ENCODE data around the gene SPART.

SPART gene

DNA sequence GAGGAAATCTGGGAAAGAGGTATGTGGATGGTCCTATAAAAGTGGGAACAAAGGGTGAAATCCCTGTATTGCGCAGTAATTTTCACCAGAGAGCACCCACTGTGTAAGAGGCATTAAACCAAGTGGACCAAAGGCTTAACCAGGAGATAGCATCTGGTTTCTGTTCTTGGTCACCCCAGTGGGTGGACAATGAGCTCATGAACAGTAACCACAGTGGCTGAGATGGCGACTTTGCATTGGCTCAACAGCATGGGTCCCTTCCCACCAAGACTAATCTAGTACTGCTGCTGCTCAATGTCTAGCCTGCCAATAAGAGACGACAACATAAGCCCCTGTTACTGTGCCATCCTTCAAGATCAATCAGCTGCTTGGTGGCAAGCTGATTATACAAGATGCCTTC lies 85.2 kb downstream of the SPART start:
- Mint-ChIP-seq H3K9me3 (no peaks in the 10 kb centered on the region), H3K4me3 (no peak overlapping the region), H3K27me3 (ENCODE audit: low read depth) (peaks cover 6% of the 10 kb centered on the region), H3K36me3 (ENCODE audit: low read depth) (no peaks in the 10 kb centered on the region), H3K4me1 (no peaks in the 10 kb centered on the region), H3K27ac (no peak overlapping the region)
- TF ChIP-seq CTCF (IDR thresholded peaks at IDR 0.05; ENCODE audit: unreplicated experiment in 3 of 3): no peak

DNA sequence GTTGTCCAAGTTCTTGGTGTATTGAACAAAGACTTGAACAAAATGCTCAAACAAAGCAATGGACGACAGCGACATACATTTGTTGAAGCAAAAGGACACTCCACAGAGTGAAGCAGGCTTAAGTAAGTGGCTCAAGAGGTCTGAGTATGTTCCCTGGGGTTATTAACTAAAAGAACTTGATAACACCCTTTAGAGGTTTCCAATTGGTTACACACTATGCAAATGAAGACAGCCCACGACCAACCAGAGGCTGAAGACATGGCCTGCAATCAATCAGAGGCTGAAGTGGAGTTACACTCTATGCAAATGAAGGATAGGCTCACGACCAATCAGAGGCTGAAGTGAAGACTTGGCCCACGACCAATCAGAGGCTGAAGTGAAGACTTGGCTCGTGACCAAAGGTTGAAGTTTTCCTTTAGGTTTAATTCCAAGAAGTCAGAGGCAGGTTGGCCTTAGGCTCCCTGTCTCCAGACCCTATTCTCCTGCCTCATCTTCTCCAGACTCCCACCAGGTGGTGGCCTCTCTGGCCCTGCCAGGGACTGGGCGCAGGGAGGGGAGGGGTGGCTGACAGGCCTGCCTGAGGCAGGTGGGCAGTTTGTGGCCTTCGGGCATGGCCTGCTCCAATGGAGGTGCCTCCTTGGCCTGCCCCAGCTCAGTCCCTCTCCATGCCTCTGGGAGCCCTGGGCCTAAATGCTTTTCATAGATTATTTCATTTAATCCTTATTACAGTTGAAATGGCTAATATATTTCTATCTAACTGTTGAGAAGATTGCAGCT lies 86.6 kb downstream of the SPART start:
- Mint-ChIP-seq H3K27me3 (ENCODE audit: low read depth) (peaks cover 6% of the 10 kb centered on the region), H3K4me1 (no peaks in the 10 kb centered on the region), H3K4me3 (no peak overlapping the region), H3K36me3 (ENCODE audit: low read depth) (no peaks in the 10 kb centered on the region), H3K9me3 (no peaks in the 10 kb centered on the region), H3K27ac (no peak overlapping the region)
- TF ChIP-seq CTCF (IDR thresholded peaks at IDR 0.05; ENCODE audit: unreplicated experiment in 3 of 3): no peak

GRCh38 chr13:36258831-36259230 lies 87.4 kb downstream of the SPART start:
- no peaks in the 10 kb centered on the region for H3K9me3 Mint-ChIP-seq
- H3K4me3 Mint-ChIP-seq: no peak overlapping the region
- H3K4me1 Mint-ChIP-seq: no peaks in the 10 kb centered on the region

More at GRCh38 chr13:36258831-36259230, 87.4 kb downstream of the SPART start:
- no peak for TF ChIP-seq CTCF (IDR thresholded peaks at IDR 0.05; ENCODE audit: unreplicated experiment in 3 of 3)
- no peaks in the 10 kb centered on the region for H3K36me3 Mint-ChIP-seq (ENCODE audit: low read depth)
- H3K27me3 Mint-ChIP-seq (ENCODE audit: low read depth): peaks cover 6% of the 10 kb centered on the region
- no peak overlapping the region for H3K27ac Mint-ChIP-seq

Data from nephron (organoid).